ENCODE measurements around the gene ZNF664. TPM values are rescaled to one million over a fixed set of nuclear protein-coding genes. Genes with fewer than 3 reads are reported as not detected.

Gene ZNF664
- total and polyA plus RNA-seq, 3 donors from 2014 or later = 55.9 to 69.6 (median 63.4) TPM

DNA sequence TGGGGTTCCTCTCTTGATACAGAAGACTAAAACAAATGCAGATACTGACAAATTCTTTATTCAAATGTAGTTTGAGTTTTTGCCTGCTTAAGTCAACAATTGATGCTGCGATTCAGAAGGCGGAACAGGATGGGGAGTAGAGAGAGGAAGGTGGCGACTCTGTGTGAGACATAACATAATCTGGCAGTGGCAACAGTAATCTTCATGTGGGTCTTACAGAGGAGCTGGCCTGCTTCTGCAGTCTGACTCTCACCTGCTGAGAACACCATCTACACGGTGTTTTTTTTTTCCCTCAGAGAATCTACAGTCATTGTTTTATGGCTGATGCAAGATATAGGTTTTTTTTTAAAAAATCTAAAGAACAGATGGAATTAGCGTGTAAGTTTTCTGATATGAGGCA is 10.5 kb upstream of the ZNF664 start:
- Histone ChIP-seq H3K9me3 (no peaks in the 10 kb centered on the region), H3K4me3 (no peak overlapping the region), H3K4me1 (no peaks in the 10 kb centered on the region), H3K27me3 (no peaks in the 10 kb centered on the region), H3K27ac (no peak overlapping the region), H3K36me3 (ENCODE audit: low read depth, missing control alignments) (no peaks in the 10 kb centered on the region)
- DNase-seq = no peak
- WGBS, 2 donors = 83% methylated on average over 5 of the region's 5 CpGs
- TF ChIP-seq CTCF (IDR thresholded peaks at IDR 0.05) (no peak), POLR2A (IDR thresholded peaks at IDR 0.05) (no peak)
- intact Hi-C loops (cut with DNase I; ENCODE audit: low total_unique reads) = no loop called here

DNA sequence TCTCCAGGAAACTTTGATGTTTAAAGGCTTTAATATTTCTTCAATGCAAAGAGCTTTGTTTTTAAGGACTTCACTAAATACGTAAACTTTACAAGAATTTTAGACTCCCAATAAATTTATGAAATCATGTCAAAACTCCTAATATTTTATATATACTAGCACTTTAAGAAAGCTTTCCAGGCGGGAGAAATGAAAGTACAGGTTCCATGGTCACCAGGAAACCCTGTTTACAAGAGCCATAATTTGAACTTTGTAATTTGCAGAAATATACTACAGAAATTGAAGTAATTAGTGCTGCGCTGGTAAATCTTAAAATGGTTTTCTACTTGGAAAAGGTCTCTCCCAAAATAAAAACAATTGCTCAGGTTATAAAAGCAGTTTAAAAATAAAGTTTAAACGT is 9.2 kb upstream of the ZNF664 start:
- intact Hi-C loops (cut with DNase I; ENCODE audit: low total_unique reads) = no loop called here
- Histone ChIP-seq H3K4me1 (no peaks in the 10 kb centered on the region), H3K4me3 (no peak overlapping the region), H3K27me3 (no peaks in the 10 kb centered on the region), H3K9me3 (no peaks in the 10 kb centered on the region), H3K36me3 (ENCODE audit: low read depth, missing control alignments) (no peaks in the 10 kb centered on the region), H3K27ac (no peak overlapping the region)
- TF ChIP-seq CTCF (IDR thresholded peaks at IDR 0.05) (no peak), POLR2A (IDR thresholded peaks at IDR 0.05) (no peak)
- WGBS, 2 donors = 94% methylated on average over 4 of the region's 4 CpGs
- DNase-seq = no peak

- no peak overlapping the region for H3K4me3 ChIP-seq
- no peaks in the 10 kb centered on the region for H3K9me3 ChIP-seq
- TF ChIP-seq CTCF (IDR thresholded peaks at IDR 0.05) (no peak), POLR2A (IDR thresholded peaks at IDR 0.05) (no peak)
- WGBS, 2 donors = 71 to 74% methylated on average over 5 of the region's 5 CpGs
- intact Hi-C loops (cut with DNase I; ENCODE audit: low total_unique reads) = no loop called here
- H3K27ac ChIP-seq = no peak overlapping the region
- no peaks in the 10 kb centered on the region for H3K27me3 ChIP-seq
- H3K36me3 ChIP-seq (ENCODE audit: low read depth, missing control alignments) = no peaks in the 10 kb centered on the region
- no peaks in the 10 kb centered on the region for H3K4me1 ChIP-seq
- no peak for DNase-seq
These were observed 7.6 kb upstream of the ZNF664 start for GRCh38 chr12:123965382-123965781.

- WGBS, 2 donors = 79 to 80% methylated on average over 3 of the region's 3 CpGs
- no peak overlapping the region for H3K4me3 ChIP-seq
- intact Hi-C loops (cut with DNase I; ENCODE audit: low total_unique reads) = no loop called here
- H3K9me3 ChIP-seq = no peaks in the 10 kb centered on the region
- no peaks in the 10 kb centered on the region for H3K27me3 ChIP-seq
- no peaks in the 10 kb centered on the region for H3K36me3 ChIP-seq (ENCODE audit: low read depth, missing control alignments)
- no peaks in the 10 kb centered on the region for H3K4me1 ChIP-seq
- DNase-seq = no peak
- H3K27ac ChIP-seq = no peak overlapping the region
- TF ChIP-seq CTCF (IDR thresholded peaks at IDR 0.05) (no peak), POLR2A (IDR thresholded peaks at IDR 0.05) (no peak)
These were observed 6.4 kb upstream of the ZNF664 start for GRCh38 chr12:123966596-123966995.

GRCh38 chr12:123967121-123967586 is 5.9 kb upstream of the ZNF664 start:
- Histone ChIP-seq H3K4me1 (no peaks in the 10 kb centered on the region), H3K9me3 (no peaks in the 10 kb centered on the region), H3K36me3 (ENCODE audit: low read depth, missing control alignments) (no peaks in the 10 kb centered on the region), H3K27me3 (no peaks in the 10 kb centered on the region), H3K27ac (no peak overlapping the region), H3K4me3 (no peak overlapping the region)
- 59 to 84% methylated on average over 8 of the region's 8 CpGs for WGBS, 2 donors
- no peak for TF ChIP-seq CTCF (IDR thresholded peaks at IDR 0.05)
- no peak for TF ChIP-seq POLR2A (IDR thresholded peaks at IDR 0.05)
- intact Hi-C loops (cut with DNase I; ENCODE audit: low total_unique reads) = no loop called here
- DNase-seq = no peak
